MM.1S (cell line): ENCODE results near the gene DLL4.
"Not testable (repeated sequence)": the region's sequence is repeated elsewhere in the genome, so short reads cannot be mapped to it uniquely, and the experiment has no call there.

Experiments used
- CTCF ChIP-seq: fragments of 300-600 bp; sonication (generic); IDR thresholded peaks from 2 replicates; pipeline ENCODE4 v1.5.1; 2016; ENCODE audit warnings: antibody characterized with exemption, low read length, mixed read lengths
- EZH2 ChIP-seq: fragments of 300-600 bp; sonication (generic); optimal IDR thresholded peaks from 2 replicates; pipeline ENCODE3; 2017; ENCODE audit warnings: low read depth, mild to moderate bottlenecking, antibody characterized with exemption, low read length, mixed read lengths
- EZH2phosphoT487 ChIP-seq: fragments of 300-600 bp; sonication (generic); IDR thresholded peaks from 2 replicates; pipeline ENCODE4 v1.6.1; 2018; ENCODE audit warnings: antibody characterized with exemption, low read length

- TF ChIP-seq CTCF, EZH2, EZH2phosphoT487: not testable (repeated sequence)
These were observed 25.2 kb downstream of the DLL4 start for GRCh38 chr15:40954158-40954848.
